ENCODE data around the gene SLC38A1.
A peak's percentile ranks its signal among the peaks of the same experiment; 100 is the strongest.
"Not testable (repeated sequence)": the region's sequence is repeated elsewhere in the genome, so short reads cannot be mapped to it uniquely, and the experiment has no call there.

SLC38A1 gene

GRCh38 chr12:46205294-46205693 is 63.5 kb downstream of the SLC38A1 start:
- FAIRE-seq: peak; percentile 71

- FAIRE-seq: no peak
Measured at GRCh38 chr12:46201284-46201789, 67.5 kb downstream of the SLC38A1 start.

DNA sequence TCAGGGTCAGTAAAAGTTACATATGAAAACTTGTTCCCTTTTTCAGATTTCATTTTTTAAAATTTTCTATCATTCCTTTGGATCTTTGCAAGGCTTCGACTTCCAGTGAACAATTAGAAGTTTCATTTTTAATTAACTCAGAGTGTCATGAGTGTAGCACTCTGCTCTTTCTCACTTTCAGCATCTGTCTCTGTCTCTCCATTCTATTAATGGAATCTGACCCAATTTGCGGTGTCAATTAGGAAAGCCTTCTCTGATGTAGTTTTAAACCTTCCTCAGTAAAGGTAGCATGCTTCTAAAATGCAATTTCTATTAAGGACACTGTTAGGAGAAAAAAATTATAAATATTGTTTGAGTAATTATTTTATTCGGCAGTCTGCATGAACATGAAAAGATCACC is 68.3 kb downstream of the SLC38A1 start:
- no peak for FAIRE-seq

- FAIRE-seq: no peak
Measured at GRCh38 chr12:46198913-46199312, 69.9 kb downstream of the SLC38A1 start.

GRCh38 chr12:46197883-46198282 is 71.0 kb downstream of the SLC38A1 start:
- FAIRE-seq: no peak

DNA sequence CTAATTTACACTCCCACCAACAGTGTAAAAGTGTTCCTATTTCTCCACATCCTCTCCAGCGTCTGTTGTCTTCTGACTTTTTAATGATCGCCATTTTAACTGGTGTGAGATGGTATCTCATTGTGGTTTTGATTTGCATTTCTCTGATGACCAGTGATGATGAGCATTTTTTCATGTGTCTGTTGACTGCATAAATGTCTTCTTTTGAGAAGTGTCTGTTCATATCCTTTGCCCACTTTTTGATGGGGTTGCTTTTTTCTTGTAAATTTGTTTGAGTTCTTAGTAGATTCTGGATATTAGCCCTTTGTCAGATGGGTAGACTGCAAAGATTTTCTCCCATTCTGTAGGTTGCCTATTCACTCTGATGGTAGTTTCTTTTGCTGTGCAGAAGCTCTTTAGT is 78.3 kb downstream of the SLC38A1 start:
- FAIRE-seq: not testable (repeated sequence)

DNA sequence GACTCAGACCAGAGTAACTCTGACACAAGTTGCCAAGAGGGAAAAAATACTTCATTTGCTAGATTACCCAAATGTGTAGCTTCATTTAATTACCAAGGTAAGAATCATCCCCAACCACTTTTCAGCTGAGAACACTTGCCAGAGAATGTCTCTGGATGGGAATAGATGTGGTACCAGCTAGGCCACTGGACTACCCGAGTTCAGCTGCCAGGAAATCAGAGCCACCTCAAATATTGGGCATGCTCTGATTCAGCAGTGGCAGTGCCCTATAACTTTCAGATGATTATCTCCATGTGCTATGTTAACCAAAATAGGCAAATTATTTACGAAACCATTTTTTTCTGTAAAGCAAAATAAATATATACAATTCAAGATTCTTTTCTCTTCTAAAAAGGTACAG is 80.7 kb downstream of the SLC38A1 start:
- no peak for FAIRE-seq

DNA sequence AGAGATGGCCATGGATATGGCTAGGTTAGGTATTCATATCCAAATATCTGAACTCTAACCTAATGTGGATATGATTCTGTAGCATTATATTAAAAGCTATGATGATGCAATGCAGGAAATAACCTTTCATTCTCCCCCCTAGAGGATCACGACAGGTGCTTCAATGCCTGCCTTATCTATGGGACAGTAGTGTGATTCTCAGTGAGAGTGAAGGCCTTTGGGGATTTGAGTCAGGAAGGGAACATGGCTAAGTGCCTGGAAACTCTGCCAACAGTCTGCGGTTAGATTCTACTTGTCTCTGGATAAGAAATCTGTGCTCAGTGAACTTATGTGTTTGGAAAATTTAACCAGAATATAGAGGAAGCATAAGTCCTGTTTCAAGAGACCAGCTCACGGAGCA is 81.8 kb downstream of the SLC38A1 start:
- FAIRE-seq: no peak

DNA sequence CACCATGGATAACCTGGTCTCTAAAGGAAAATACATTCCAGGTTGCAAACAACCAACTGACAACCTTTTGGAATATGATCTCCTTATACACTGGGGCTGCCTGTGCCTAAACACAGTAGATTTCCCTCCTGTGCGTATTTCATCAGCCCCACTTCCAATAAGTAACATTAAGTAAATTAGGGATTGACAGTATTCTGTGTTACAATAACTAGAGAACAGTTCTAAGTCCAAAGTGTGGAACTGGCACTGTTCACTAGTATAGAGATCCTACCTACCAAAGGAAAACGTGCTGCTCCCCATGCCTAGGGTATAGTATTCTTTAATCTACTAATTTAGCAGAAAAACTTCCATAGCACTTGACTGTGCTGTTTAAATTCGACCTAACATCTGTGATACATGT is 82.8 kb downstream of the SLC38A1 start:
- FAIRE-seq: no peak

GRCh38 chr12:46185686-46186085 is 83.2 kb downstream of the SLC38A1 start:
- no peak for FAIRE-seq

DNA sequence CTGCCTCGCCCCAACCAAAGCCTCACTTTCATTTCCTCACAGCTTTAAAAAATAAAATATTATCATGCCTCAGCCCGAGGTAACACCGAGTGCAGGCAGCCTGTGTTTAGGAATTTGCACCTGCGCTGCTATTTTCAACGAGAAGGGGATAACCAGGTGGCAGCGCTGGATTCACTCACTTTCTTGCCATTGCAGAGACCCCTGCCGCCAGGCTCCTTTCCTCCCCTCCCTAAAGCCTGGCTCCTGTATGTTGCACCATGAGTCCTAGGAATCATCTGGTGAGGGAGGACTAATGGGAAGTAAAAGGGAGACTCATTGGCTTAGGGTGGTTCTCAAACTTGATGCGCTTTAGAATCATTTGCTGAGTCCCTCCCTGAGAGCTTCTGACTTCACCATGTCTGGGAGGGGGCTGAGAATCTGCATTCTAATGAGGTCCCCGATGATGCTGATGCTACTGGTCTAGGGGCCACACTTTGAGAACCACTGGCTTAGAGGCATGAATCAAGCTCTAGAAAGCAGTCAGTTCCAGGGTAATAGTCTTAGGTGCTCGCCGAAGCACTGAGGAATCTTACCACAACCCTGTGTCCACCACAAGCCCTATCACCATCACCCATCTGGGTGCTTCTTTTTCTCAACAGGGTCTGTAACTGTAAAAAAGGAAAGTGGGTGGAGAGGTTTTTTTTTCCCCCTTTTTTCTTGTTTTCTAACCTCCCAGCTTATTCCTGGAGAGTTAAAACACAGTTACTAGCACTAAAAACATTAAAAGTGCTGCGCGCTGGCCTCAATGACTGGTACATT is 83.8 kb downstream of the SLC38A1 start:
- FAIRE-seq: no peak

GRCh38 chr12:46183112-46183511 is 85.7 kb downstream of the SLC38A1 start:
- no peak for FAIRE-seq

- FAIRE-seq: no peak
Measured at GRCh38 chr12:46181465-46181864, 87.4 kb downstream of the SLC38A1 start.

DNA sequence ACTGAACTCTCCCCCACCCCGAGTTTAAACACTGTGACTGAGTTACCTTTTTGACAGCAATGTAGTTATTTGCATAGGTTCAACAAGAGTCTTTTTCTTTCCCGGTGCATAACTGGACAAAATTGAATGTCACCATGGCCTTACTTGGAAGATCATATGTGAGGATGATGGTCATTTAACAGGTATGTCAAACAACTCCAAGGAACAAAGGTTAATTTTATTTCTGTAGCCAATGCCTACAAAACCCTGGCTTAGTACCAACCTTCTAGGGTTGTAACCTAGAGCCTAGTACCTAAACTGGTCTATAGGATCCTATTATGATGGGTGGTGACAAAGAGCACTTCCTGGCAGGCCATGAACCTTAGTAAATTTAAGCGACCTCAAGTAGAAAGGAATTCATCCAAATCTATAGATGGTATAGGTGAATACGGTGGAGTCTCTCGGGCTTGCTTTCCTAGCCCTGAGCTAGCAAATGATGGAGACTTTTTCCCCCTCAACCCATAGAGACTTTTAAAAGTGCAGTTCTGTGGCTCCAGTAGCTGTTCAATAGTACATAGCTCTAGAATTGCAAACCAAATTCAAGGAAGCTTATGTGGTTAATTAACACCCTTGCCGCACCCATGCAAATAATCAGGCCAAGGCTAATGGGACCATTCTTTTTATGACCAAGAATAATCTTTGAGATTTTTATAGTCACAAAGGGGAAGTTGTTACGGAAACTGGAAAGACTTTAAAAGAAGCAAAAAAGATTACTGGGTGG is 89.0 kb downstream of the SLC38A1 start:
- no peak for FAIRE-seq

GRCh38 chr12:46177837-46178608 is 90.8 kb downstream of the SLC38A1 start:
- no peak for FAIRE-seq

DNA sequence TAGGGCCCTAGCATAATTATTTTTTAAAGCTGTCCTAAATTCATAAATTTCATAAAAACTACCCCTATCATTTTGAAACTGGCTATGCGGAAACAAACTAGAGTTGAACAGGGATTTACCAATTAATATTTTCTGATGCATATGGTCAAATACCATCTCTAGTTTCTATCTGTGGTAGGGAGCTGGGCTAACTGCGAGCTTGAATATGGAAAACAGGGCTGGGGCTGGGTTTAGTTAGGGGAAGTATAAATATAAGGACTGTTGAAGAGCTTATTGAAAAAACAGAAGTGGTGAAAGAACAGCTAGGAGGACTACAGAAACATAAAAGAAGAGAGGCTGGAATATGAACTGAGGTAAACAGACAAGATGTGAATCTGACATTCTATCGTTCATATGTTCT is 91.8 kb downstream of the SLC38A1 start:
- no peak for FAIRE-seq

GRCh38 chr12:46174919-46175318 is 93.9 kb downstream of the SLC38A1 start:
- FAIRE-seq: no peak

DNA sequence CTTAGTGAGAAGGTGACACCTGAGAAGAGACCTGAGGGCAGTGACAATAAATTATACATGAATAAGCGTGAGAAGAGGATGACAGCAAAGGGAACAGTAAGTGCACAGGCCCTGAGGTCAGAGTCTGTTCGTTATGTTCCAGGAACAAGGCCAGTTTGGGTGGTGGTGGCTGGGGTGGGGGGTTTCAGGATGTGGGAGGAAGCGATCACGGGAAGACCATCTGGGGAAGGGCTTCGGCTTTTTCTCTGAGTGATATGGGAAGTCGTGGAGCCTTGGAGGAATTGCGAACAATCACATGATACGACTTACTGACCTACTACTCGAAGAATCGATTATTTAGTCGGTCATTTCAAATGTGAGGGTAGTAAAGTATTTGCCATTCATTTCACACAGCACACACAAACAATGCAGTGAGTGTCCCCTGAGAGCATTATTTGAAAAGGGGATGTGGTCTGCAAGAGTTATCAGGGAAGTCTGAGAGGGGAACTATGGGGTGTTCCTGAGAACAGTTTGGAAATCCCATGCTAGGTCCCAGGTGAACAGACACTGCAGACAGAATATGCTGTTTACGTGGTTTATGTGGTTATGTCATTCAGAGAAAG is 94.7 kb downstream of the SLC38A1 start:
- FAIRE-seq: no peak

DNA sequence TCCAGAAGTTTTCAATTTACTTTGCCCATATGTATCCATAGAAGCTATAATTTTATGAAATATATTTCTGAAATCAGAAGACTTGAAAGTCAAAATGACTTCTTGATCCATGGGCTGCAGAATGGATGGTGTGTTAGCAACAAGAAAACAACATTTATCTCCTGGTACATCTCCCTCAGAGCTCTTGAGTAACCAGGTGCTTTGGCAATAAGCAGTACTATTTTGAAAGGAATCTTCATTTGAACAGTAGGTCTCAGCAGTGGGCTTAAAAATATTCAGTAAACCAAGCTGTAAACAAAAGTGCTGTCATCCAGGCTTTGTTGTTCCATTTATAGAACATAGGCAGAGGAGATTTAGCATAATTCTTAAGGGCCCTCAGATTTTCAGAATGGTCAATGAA is 100.4 kb downstream of the SLC38A1 start:
- no peak for FAIRE-seq

DNA sequence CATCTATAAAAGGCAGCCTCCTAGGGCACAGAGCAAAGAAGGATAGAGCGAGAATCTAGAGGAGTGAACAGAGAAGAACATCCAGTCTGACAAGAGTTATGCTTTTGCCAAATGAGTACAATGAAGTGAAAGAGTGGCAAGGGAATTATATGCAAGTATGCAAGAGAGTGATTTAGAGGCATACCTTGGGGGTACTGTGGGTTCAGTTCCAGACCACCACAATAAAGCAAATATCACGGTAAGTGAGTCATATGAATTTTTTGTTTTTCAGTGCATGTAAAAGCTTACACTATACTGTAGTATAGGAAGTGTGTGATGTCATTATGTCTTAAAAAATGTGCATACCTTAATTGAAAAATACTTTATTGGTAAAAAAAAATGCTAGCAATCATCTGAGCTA is 101.4 kb downstream of the SLC38A1 start:
- FAIRE-seq: no peak

- FAIRE-seq: no peak
Measured at GRCh38 chr12:46165191-46165590, 103.7 kb downstream of the SLC38A1 start.

DNA sequence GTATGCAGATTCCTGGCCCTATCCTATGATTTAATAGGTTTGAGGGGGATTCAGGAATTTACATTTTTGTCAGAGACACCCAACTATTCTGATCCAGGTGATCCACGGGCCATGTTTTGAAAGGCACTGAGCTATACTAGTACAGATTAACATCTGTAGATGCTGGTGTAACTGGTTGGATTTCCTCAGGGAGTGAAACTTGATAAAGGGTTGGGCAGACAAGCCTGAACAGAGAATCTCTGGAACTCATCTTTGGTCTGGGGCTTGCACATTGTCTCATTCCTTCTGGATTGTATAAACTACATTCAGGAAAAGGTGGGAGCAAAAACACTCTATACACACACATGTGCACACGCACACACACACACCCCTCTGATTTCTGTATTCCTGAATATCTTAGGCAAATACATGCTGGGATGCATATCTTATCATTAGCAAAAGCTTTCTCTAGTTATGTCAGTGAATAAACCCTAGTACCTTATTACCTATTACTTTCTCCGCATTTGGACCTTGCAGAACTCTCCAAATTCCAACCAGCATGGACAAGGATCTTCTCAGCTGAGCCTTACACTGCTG is 104.6 kb downstream of the SLC38A1 start:
- FAIRE-seq: no peak
